ENCODE measurements around the gene ZNF853. TPM values are rescaled to one million over a fixed set of nuclear protein-coding genes. Genes with fewer than 3 reads are reported as not detected.
"Not testable (repeated sequence)": the region's sequence is repeated elsewhere in the genome, so short reads cannot be mapped to it uniquely, and the experiment has no call there.

ZNF853 gene
- total RNA-seq, 1 donor = 0.54 TPM

DNA sequence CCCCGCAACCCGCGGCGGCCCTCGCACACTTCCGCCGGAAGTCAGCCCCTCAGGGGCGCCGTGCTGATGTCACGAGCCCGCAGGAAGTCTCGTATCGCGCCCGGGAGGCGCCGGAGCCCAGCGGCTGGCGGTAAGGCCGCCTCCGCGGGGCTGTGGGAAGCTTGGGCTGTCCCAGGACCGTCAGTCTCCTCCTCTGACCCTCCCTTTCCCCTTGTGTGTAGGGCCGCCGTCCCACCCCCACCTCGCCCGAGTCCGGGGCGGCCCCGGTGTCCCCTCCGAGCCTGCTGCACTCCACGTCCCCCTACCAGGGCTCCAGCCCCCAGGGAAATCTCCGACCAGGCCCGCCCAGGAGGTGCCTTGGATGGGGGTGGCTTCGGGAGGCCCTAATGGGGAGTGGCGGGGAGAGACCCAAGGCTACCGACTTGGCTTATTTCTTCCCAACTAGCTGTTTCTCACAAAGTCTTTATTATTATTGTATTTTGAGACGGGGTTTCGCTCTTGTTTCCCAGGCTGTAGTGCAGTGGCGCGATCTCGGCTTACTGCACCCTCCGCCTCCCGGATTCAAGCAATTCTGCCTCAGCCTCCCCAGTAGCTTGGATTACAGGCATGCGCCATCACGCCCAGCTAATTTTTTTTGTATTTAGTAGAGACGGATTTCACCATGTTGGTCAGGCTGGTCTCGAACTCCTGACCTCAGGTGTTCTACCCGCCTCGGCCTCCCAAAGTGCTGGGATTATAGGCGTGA, 37.9 kb upstream of the ZNF853 start, which contains the start of gene ZDHHC4:
TSS of gene ZDHHC4 (plus strand) at position 86 of the 745 bp plus-strand sequence. CDS start 3,108 bp downstream, outside the sequence.
- peak within 1 kb of the TSS; percentile 73 for H3K4me3 ChIP-seq (ENCODE audit: low read depth, low read length)
- DNase-seq (ENCODE audit: low read depth) = peak; percentile 89
- TF ChIP-seq, protein P1, sequence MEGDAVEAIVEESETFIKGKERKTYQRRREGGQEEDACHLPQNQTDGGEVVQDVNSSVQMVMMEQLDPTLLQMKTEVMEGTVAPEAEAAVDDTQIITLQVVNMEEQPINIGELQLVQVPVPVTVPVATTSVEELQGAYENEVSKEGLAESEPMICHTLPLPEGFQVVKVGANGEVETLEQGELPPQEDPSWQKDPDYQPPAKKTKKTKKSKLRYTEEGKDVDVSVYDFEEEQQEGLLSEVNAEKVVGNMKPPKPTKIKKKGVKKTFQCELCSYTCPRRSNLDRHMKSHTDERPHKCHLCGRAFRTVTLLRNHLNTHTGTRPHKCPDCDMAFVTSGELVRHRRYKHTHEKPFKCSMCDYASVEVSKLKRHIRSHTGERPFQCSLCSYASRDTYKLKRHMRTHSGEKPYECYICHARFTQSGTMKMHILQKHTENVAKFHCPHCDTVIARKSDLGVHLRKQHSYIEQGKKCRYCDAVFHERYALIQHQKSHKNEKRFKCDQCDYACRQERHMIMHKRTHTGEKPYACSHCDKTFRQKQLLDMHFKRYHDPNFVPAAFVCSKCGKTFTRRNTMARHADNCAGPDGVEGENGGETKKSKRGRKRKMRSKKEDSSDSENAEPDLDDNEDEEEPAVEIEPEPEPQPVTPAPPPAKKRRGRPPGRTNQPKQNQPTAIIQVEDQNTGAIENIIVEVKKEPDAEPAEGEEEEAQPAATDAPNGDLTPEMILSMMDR (IDR thresholded peaks at IDR 0.05; ENCODE audit: insufficient read depth, low read length) = no peak

DNA sequence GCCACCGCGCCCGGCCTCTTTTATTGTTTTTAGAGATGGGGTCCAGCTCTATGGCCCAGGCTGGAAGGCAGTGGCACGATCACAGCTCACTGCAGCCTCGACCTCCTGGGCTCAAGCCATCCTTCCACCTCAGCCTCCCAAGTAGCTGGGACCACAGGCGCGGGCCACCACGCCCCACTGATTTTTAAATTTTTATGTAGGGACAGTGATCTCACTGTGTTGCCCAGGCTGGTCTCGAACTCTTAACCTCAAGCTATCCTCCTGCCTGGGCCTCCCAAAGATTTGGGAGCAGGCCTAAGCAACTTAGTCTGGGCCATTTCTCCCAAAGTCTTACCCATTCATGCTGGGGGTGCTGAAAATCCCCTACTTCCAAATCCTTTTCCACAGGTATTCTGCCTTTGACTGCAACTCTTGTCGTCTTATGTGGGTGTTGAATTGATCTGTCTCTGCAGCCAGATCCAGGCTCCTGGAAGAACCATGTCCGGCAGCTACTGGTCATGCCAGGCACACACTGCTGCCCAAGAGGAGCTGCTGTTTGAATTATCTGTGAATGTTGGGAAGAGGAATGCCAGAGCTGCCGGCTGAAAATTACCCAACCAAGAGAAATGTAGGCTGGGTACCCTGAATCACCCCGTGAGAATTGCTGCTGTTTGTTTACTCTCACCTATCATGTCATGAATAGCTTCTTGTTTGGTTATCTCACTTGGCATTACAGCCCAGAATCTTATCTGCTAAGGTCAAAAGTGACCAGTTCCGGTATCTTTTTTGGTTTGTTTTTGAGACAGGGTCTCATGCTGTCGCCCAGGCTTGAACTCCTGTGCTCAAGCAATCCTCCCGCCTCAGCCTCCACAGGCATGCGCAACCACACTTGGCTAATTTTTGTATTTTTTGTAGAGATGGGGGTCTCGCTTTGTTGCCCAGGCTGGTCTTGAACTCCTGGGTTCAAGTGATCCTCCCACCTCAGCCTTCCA, 37.0 kb upstream of the ZNF853 start:
- peak overlapping the region; percentile 73 for H3K4me3 ChIP-seq (ENCODE audit: low read depth, low read length)
- DNase-seq (ENCODE audit: low read depth) = no peak
- TF ChIP-seq, protein P1 (IDR thresholded peaks at IDR 0.05; ENCODE audit: insufficient read depth, low read length) = no peak

DNA sequence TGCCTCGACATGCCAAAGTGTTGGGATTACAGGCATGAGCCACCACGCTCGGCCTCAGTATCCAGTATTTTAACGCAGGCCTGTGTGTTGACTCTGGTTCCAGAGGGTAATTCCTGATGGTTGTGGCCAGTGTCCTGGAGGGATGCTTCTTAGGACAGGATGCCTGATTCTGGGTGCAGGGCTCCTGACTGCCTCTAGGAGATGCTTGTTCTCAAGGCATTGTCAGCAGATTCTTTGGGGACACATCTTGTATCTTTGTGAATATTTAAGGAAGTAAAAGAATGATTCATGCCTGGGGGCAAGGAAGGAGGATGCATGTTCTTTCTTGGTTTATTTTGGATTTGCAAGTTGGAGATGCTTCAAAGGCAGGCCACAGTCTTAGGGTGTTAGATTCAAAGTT, 36.0 kb upstream of the ZNF853 start:
- no peak overlapping the region for H3K4me3 ChIP-seq (ENCODE audit: low read depth, low read length)
- TF ChIP-seq, protein P1 (IDR thresholded peaks at IDR 0.05; ENCODE audit: insufficient read depth, low read length) = peak; percentile 21
- DNase-seq (ENCODE audit: low read depth) = no peak

GRCh38 chr7:6585746-6586432, 29.5 kb upstream of the ZNF853 start:
- not testable (repeated sequence) for H3K4me3 ChIP-seq (ENCODE audit: low read depth, low read length); DNase-seq (ENCODE audit: low read depth)

- TF ChIP-seq, protein P1 (IDR thresholded peaks at IDR 0.05; ENCODE audit: insufficient read depth, low read length) = no peak
- DNase-seq (ENCODE audit: low read depth) = no peak
- no peak overlapping the region for H3K4me3 ChIP-seq (ENCODE audit: low read depth, low read length)
These were observed 26.8 kb upstream of the ZNF853 start for GRCh38 chr7:6588566-6588965.

GRCh38 chr7:6589151-6589828, 26.1 kb upstream of the ZNF853 start:
- TF ChIP-seq, protein P1 (IDR thresholded peaks at IDR 0.05; ENCODE audit: insufficient read depth, low read length) = no peak
- H3K4me3 ChIP-seq (ENCODE audit: low read depth, low read length) = peak overlapping the region; percentile 54
- no peak for DNase-seq (ENCODE audit: low read depth)
